ENCODE results near the gene SLC22A13.

GRCh38 chr3:38227989-38228388, 37.6 kb upstream of the SLC22A13 start:
- TF ChIP-seq, protein P1, sequence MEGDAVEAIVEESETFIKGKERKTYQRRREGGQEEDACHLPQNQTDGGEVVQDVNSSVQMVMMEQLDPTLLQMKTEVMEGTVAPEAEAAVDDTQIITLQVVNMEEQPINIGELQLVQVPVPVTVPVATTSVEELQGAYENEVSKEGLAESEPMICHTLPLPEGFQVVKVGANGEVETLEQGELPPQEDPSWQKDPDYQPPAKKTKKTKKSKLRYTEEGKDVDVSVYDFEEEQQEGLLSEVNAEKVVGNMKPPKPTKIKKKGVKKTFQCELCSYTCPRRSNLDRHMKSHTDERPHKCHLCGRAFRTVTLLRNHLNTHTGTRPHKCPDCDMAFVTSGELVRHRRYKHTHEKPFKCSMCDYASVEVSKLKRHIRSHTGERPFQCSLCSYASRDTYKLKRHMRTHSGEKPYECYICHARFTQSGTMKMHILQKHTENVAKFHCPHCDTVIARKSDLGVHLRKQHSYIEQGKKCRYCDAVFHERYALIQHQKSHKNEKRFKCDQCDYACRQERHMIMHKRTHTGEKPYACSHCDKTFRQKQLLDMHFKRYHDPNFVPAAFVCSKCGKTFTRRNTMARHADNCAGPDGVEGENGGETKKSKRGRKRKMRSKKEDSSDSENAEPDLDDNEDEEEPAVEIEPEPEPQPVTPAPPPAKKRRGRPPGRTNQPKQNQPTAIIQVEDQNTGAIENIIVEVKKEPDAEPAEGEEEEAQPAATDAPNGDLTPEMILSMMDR (IDR thresholded peaks at IDR 0.05; ENCODE audit: borderline replicate concordance, extremely low read depth, low read length, poor library complexity, severe bottlenecking) = no peak
- TF ChIP-seq EZH2 (IDR thresholded peaks at IDR 0.05; ENCODE audit: borderline replicate concordance, low read depth, low read length, severe bottlenecking) = no peak

All from DND-41 (cell line).